Mucosa of descending colon (tissue), 3 donors: ENCODE measurements around the gene CYREN. TPM values are rescaled to one million over a fixed set of nuclear protein-coding genes. Genes with fewer than 3 reads are reported as not detected.

Source experiments
- ATAC-seq: fragments of 200-7000 bp; cut with Tn5 transposase; one replicate; pipeline ENCODE4 v1.9.1; 2020; ENCODE audit warnings: mild to moderate bottlenecking, moderate library complexity
- DNase-seq, 3 donors: peaks; one replicate each; pipeline ENCODE4 v3.0.0-alpha.2; 2020
- H3K36me3 ChIP-seq: fragments of 200-600 bp; one replicate; pipeline ENCODE4 v1.8.0; 2021; ENCODE audit warnings: low read depth, mild to moderate bottlenecking
- H3K4me1 ChIP-seq: fragments of 200-600 bp; one replicate; pipeline ENCODE4 v1.8.0; 2021; ENCODE audit warnings: low read depth, mild to moderate bottlenecking
- H3K4me3 ChIP-seq: fragments of 200-600 bp; one replicate; pipeline ENCODE4 v1.8.0; 2021; ENCODE audit warnings: mild to moderate bottlenecking
- H3K9me3 ChIP-seq: fragments of 200-600 bp; one replicate; pipeline ENCODE4 v1.8.0; 2021; ENCODE audit warnings: mild to moderate bottlenecking
- intact Hi-C, 2 donors: fragments of 100-400 bp; cut with DNase I in 1 of 2; cut with micrococcal nuclease in 1 of 2; formaldehyde crosslinking; loops; one replicate each; pipeline versions ENCODE4 v1.11.0 to v1.11.1; 2022; cut with DNase I, micrococcal nuclease
- total RNA-seq, 3 donors: library from RNA; stranded (reverse); fragmentation: NEBNext Ultra II Directional in 2 of 3; extraction: Animal tissue kit (Norgen Biotek cat#: 25700) in 2 of 3; gene quantifications; one replicate each; pipeline versions ENCODE4 v1.2.1 to v1.2.4, GENCODE V29; 2021 to 2023
- TF ChIP-seq, protein P1 (sequence below): fragments of 200-600 bp; IDR thresholded peaks from one replicate; pipeline ENCODE4 v1.8.0; 2022; ENCODE audit warnings: antibody characterized with exemption, mild to moderate bottlenecking
- donor health status: DM: no; HTN: no; CAD: no; lungs with moderate emphysema.
- donor health status: DM: no; HTN: no; CAD: no.
- donor health status: DM: no; HTN: yes; CAD: no.

The CYREN gene
- total RNA-seq, 3 donors from 2014 or later: 34.4 to 42.0 (median 41.2) TPM

DNA sequence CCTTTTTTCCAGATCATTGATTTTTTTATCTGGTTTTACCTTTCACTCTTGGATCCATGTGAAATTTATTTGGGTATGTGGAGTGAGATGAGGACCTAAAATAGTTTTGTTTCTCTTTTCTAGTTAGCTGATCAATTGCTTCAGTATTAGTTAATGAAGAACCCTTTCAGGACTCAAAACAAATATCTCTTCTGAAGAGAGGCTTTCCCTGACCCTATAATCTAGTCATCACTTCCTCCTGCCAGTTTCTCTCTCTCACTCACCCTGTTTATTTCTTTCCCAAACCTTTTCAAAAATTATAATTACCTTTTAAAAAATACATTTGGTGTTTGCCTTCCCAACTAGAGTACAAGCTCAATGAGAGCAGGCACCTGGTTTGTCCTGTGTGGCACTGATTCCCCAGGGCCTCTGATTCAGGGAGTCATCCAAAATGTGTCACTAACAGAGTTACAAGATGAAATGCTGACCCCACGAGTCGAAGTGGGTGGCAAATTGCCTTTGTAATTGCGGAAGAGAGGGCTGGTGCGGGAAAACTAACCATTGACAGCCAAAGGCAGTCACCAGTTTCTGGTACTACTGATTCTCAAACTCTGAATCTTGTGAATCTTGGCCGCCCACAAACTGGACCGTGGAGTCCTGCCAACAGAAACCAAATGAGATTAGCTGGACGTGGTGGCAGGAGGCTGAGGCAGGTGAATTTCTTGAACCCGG, 20.3 kb downstream of the CYREN start:
- H3K9me3 ChIP-seq: peaks cover 3% of the 10 kb centered on the region
- intact Hi-C loops: no loop called here
- DNase-seq: no peak
- H3K4me3 ChIP-seq: no peak overlapping the region
- H3K36me3 ChIP-seq: no peaks in the 10 kb centered on the region
- TF ChIP-seq, protein P1, sequence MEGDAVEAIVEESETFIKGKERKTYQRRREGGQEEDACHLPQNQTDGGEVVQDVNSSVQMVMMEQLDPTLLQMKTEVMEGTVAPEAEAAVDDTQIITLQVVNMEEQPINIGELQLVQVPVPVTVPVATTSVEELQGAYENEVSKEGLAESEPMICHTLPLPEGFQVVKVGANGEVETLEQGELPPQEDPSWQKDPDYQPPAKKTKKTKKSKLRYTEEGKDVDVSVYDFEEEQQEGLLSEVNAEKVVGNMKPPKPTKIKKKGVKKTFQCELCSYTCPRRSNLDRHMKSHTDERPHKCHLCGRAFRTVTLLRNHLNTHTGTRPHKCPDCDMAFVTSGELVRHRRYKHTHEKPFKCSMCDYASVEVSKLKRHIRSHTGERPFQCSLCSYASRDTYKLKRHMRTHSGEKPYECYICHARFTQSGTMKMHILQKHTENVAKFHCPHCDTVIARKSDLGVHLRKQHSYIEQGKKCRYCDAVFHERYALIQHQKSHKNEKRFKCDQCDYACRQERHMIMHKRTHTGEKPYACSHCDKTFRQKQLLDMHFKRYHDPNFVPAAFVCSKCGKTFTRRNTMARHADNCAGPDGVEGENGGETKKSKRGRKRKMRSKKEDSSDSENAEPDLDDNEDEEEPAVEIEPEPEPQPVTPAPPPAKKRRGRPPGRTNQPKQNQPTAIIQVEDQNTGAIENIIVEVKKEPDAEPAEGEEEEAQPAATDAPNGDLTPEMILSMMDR: no peak
- ATAC-seq: no peak
- no peaks in the 10 kb centered on the region for H3K4me1 ChIP-seq

- no peaks in the 10 kb centered on the region for H3K9me3 ChIP-seq
- no peaks in the 10 kb centered on the region for H3K36me3 ChIP-seq
- DNase-seq: peak in 2 of 3 donors; percentile 69 to 77
- TF ChIP-seq, protein P1: no peak
- intact Hi-C loops: no loop called here
- ATAC-seq: peak; percentile 93
- no peaks in the 10 kb centered on the region for H3K4me1 ChIP-seq
- peak within 1 kb of the TSS; percentile 15 for H3K4me3 ChIP-seq
Measured at GRCh38 chr7:135147899-135148721, 22.4 kb downstream of the CYREN start, which contains the start of gene TMEM140. TSS of gene TMEM140 (plus strand) at chr7:135148072. CDS start at chr7:135164442, 16,370 bp downstream.

- Histone ChIP-seq H3K9me3 (no peaks in the 10 kb centered on the region), H3K36me3 (no peaks in the 10 kb centered on the region), H3K4me1 (no peaks in the 10 kb centered on the region), H3K4me3 (no peak overlapping the region)
- peak in 1 of 3 donors; percentile 36 for DNase-seq
- intact Hi-C loops: no loop called here
- TF ChIP-seq, protein P1: no peak
- peak; percentile 37 for ATAC-seq
Measured at GRCh38 chr7:135147341-135147898, 23.1 kb downstream of the CYREN start.

- Histone ChIP-seq H3K4me1 (no peaks in the 10 kb centered on the region), H3K9me3 (no peaks in the 10 kb centered on the region), H3K36me3 (no peaks in the 10 kb centered on the region), H3K4me3 (no peak overlapping the region)
- no peak for ATAC-seq
- intact Hi-C loops: no loop called here
- DNase-seq: no peak
- TF ChIP-seq, protein P1: no peak
Measured at GRCh38 chr7:135143885-135144668, 26.4 kb downstream of the CYREN start.

DNA sequence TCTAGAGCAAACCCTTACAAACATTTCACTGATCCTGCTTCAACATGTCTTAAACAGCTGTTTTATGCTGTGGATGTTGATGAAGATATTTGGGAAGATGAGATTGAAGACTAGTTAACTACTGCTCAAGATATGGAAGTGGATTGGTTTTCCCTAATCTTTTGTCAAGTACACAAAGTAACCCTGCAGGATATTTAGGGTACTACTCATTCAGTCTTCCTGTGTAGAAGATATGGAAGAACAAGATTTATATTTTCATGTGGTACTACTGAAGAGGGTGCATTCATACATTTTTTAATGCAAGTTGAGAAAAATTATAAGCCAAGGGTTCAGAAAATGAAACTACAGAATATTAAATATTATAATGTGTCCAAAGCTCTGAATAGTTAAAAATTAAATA, 40.9 kb downstream of the CYREN start:
- ATAC-seq: no peak
- intact Hi-C loops: no loop called here

More for the DNA sequence above, 40.9 kb downstream of the CYREN start:
- Histone ChIP-seq H3K36me3 (no peaks in the 10 kb centered on the region), H3K9me3 (no peaks in the 10 kb centered on the region), H3K4me3 (no peak overlapping the region), H3K4me1 (no peaks in the 10 kb centered on the region)
- no peak for DNase-seq
- TF ChIP-seq, protein P1: no peak
